Testis (tissue), 3 donors: Measurements from ENCODE around the gene CMTM5. TPM values are rescaled to one million over a fixed set of nuclear protein-coding genes. Genes with fewer than 3 reads are reported as not detected.

Source experiments
- DNase-seq: peaks from one replicate; pipeline ENCODE4 v3.0.0-alpha.2; 2019
- H3K27ac ChIP-seq, 2 donors: fragments of 200-600 bp; sonication (generic); one replicate each; pipeline ENCODE4 v1.5.1; 2019
- H3K27me3 ChIP-seq: fragments of 200-600 bp; sonication (generic); one replicate; pipeline ENCODE4 v1.5.1; 2019
- H3K36me3 ChIP-seq: fragments of 200-600 bp; sonication (generic); one replicate; pipeline ENCODE4 v1.5.1; 2017; ENCODE audit warnings: low read depth; ENCODE audit errors: missing control alignments
- H3K4me1 ChIP-seq: fragments of 200-600 bp; sonication (generic); one replicate; pipeline ENCODE4 v1.5.1; 2019
- H3K4me3 ChIP-seq, 2 donors: fragments of 200-600 bp; sonication (generic); one replicate each; pipeline ENCODE4 v1.5.1; 2017 to 2019
- H3K9me3 ChIP-seq: fragments of 200-600 bp; sonication (generic); one replicate; pipeline ENCODE4 v1.5.1; 2017
- CTCF ChIP-seq, 3 experiments: fragments of 450-650 bp in 2 of 3; fragments of 200-600 bp in 1 of 3; sonication (generic) in 1 of 3; IDR thresholded peaks; one replicate each; pipeline ENCODE4 v1.5.1; 2016 to 2019; ENCODE audit warnings: antibody characterized with exemption in 3 of 3, mild to moderate bottlenecking in 2 of 3, moderate library complexity in 1 of 3
- POLR2A ChIP-seq: fragments of 450-650 bp; IDR thresholded peaks from one replicate; pipeline ENCODE4 v1.6.1; 2017; ENCODE audit warnings: antibody characterized with exemption, mild to moderate bottlenecking, moderate library complexity
- WGBS, 2 donors: methylation state at CpG; one replicate each; pipeline ENCODE4 v1.1.5; 2018; 5-methylcytosine and 5-hydroxymethylcytosine counted together
- intact Hi-C: fragments of 100-400 bp; cut with DNase I; formaldehyde crosslinking; loops from one replicate; pipeline ENCODE4 v1.15.1; 2023; ENCODE audit warnings: low total_unique reads
- polyA plus RNA-seq: library from polyadenylated mRNA; stranded (reverse); fragments of 350-450 nt; fragmentation: Illumina TruSeq; extraction: RNeasy Lipid Tissue Mini Kit (QIAGEN cat#74804); gene quantifications from one replicate; pipeline ENCODE4 v1.2.3, GENCODE V29; 2014; ENCODE audit warnings: low read depth, low replicate concordance; ENCODE audit not compliant: insufficient read depth
- total RNA-seq, 2 donors: library from RNA; depleted of rRNA; stranded (reverse); fragments of >200 nt; gene quantifications; one replicate each; pipeline ENCODE4 v1.2.3, GENCODE V29; 2016

CMTM5 gene
- total and polyA plus RNA-seq, 3 donors from 2014 or later, result 0.55 to 0.84 (median 0.81) TPM

GRCh38 chr14:23360496-23360895 lies 16.4 kb upstream of the CMTM5 start:
- intact Hi-C loops, result no loop called here

GRCh38 chr14:23361320-23361719 lies 15.5 kb upstream of the CMTM5 start:
- peaks cover 9% of the 10 kb centered on the region for H3K4me1 ChIP-seq
- TF ChIP-seq POLR2A (no peak), CTCF (IDR thresholded peaks at IDR 0.05) (no peak)

More at GRCh38 chr14:23360496-23360895, 16.4 kb upstream of the CMTM5 start:
- Histone ChIP-seq H3K27me3 (no peaks in the 10 kb centered on the region), H3K27ac (no peak overlapping the region), H3K4me1 (peaks cover 7% of the 10 kb centered on the region), H3K9me3 (no peaks in the 10 kb centered on the region), H3K36me3 (no peaks in the 10 kb centered on the region), H3K4me3 (no peak overlapping the region)
- WGBS, 2 donors, result 80 to 82% methylated on average over 8 to 11 of the region's 11 CpGs
- TF ChIP-seq CTCF (IDR thresholded peaks at IDR 0.05) (no peak), POLR2A (no peak)
- DNase-seq, result no peak

GRCh38 chr14:23361763-23362162 lies 15.1 kb upstream of the CMTM5 start:
- Histone ChIP-seq H3K27me3 (no peaks in the 10 kb centered on the region), H3K27ac (no peak overlapping the region), H3K4me3 (no peak overlapping the region), H3K4me1 (peaks cover 9% of the 10 kb centered on the region), H3K36me3 (no peaks in the 10 kb centered on the region), H3K9me3 (no peaks in the 10 kb centered on the region)
- WGBS, 2 donors, result 84 to 91% methylated on average over 6 of the region's 6 CpGs
- intact Hi-C loops, result no loop called here
- no peak for DNase-seq
- TF ChIP-seq POLR2A (no peak), CTCF (IDR thresholded peaks at IDR 0.05) (no peak)

More at GRCh38 chr14:23361320-23361719, 15.5 kb upstream of the CMTM5 start:
- H3K36me3 ChIP-seq, result no peaks in the 10 kb centered on the region
- H3K4me3 ChIP-seq, result no peak overlapping the region
- H3K9me3 ChIP-seq, result no peaks in the 10 kb centered on the region
- no peaks in the 10 kb centered on the region for H3K27me3 ChIP-seq
- DNase-seq, result no peak
- no peak overlapping the region for H3K27ac ChIP-seq
- intact Hi-C loops, result no loop called here

- intact Hi-C loops, result no loop called here
- 77 to 84% methylated on average over 3 of the region's 3 CpGs for whole genome bisulfite sequencing, 2 donors
- TF ChIP-seq CTCF (IDR thresholded peaks at IDR 0.05) (no peak), POLR2A (no peak)
- H3K27me3 ChIP-seq, result no peaks in the 10 kb centered on the region
- no peak overlapping the region for H3K27ac ChIP-seq
- DNase-seq, result no peak
- H3K36me3 ChIP-seq, result no peaks in the 10 kb centered on the region
- peaks cover 9% of the 10 kb centered on the region for H3K4me1 ChIP-seq
- H3K9me3 ChIP-seq, result no peaks in the 10 kb centered on the region
- H3K4me3 ChIP-seq, result no peak overlapping the region
These were observed 14.6 kb upstream of the CMTM5 start for GRCh38 chr14:23362200-23362599.
